Body of pancreas (tissue), 4 donors: ENCODE results near the gene RANBP1. TPM values are rescaled to one million over a fixed set of nuclear protein-coding genes. Genes with fewer than 3 reads are reported as not detected.

Source experiments
- ATAC-seq: fragments of 150-250 bp; one replicate; pipeline ENCODE4 v1.9.1; 2016
- DNase-seq, 4 donors: peaks; one replicate each; pipeline ENCODE4 v3.0.0-alpha.2; 2019
- H3K27ac ChIP-seq, 4 donors: fragments of 200-600 bp; sonication (generic); 1 replicate in 3 of 4; 2 replicates in 1 of 4; pipeline versions ENCODE4 v1.5.1 to v1.6.1; 2016 to 2019; ENCODE audit warnings: mild to moderate bottlenecking in 1 of 4, mixed read lengths in 1 of 4, moderate library complexity in 1 of 4
- H3K27me3 ChIP-seq, 2 donors: fragments of 200-600 bp; sonication (generic); one replicate each; pipeline ENCODE4 v1.6.0; 2016; ENCODE audit warnings: mild to moderate bottlenecking in 1 of 2
- H3K36me3 ChIP-seq, 2 donors: fragments of 200-600 bp; sonication (generic); replicated peaks in 1 of 2; 2 replicates each; pipeline ENCODE4 v1.5.1; 2016; ENCODE audit warnings: low read depth in 2 of 2; ENCODE audit not compliant: insufficient read depth in 1 of 2
- H3K4me1 ChIP-seq: fragments of 200-600 bp; sonication (generic); one replicate; pipeline ENCODE4 v1.6.0; 2016
- H3K4me3 ChIP-seq, 2 donors: fragments of 200-600 bp; sonication (generic); 1 replicate in 1 of 2; 2 replicates in 1 of 2; pipeline ENCODE4 v1.5.1; 2016 to 2019
- H3K9me3 ChIP-seq, 3 donors: fragments of 200-600 bp; sonication (generic); 1 replicate in 2 of 3; 2 replicates in 1 of 3; pipeline ENCODE4 v1.5.1; 2016
- POLR2A ChIP-seq, 3 donors: fragments of 450-650 bp; IDR thresholded peaks; one replicate each; pipeline ENCODE4 v1.6.1; 2016; ENCODE audit warnings: antibody characterized with exemption in 3 of 3, mild to moderate bottlenecking in 2 of 3
- WGBS, 2 donors: methylation state at CpG; one replicate each; pipeline ENCODE4 v1.1.5; 2017; 5-methylcytosine and 5-hydroxymethylcytosine counted together
- intact Hi-C: fragments of 100-400 bp; cut with DNase I; formaldehyde crosslinking; loops from one replicate; pipeline ENCODE4 v1.15.1; 2023
- total RNA-seq, 2 donors: library from RNA; depleted of rRNA; stranded (reverse); fragments of >200 nt; gene quantifications; one replicate each; pipeline ENCODE4 v1.1.0, GENCODE V29; 2016
- TF ChIP-seq, protein P1 (sequence below), 7 experiments: fragments of 450-650 bp in 4 of 7; fragments of 200-600 bp in 3 of 7; sonication (generic) in 3 of 7; IDR thresholded peaks; one replicate each; pipeline ENCODE4 v1.5.1; 2016 to 2019; ENCODE audit warnings: antibody characterized with exemption in 7 of 7

Gene RANBP1
- total RNA-seq, 2 donors from 2014 or later = 69.3 to 134 TPM

- DNase-seq (no peak), ATAC-seq (no peak)
- 90% methylated on average over 12 of the region's 12 CpGs for WGBS, 2 donors
Measured at GRCh38 chr22:20102203-20102780, 13.6 kb upstream of the RANBP1 start.

DNA sequence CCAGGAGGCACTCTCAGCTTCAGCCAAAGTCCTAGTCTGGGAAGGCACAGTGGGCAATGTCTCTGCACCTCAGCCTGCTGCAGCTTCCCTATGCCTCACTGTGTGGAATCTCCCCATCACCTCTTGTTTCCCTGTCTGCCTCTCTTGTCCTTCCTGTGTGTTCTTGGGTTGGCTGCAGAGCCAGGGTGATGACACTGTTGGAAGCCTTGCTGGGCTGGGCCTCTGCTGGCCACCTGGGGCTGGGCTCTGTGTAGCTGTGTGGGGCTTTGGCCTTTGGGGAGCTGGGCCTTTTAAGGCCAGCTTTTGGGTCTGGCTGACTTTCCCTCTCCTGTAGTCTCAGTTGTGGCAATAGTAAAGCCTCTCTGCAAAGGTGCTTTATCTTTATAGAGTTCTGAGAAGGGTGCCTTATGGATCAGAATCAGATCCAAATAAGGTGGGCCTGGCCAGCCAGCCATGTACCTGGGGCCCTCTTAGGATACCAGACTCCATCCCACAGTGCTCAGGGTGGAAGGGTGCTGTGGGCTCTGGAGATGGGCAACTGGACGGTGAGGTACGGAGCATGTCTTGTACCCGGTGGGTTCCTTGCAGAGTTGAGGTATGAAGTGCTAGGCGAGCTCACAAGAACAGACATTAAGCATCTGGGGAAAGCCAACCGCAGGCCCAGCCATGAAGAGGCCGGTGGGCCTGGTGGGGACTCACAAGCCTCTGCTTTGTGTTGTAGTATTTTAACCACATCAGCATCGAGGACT is 10.3 kb upstream of the RANBP1 start:
- Histone ChIP-seq H3K36me3 (peaks cover 0 to 36% of the 10 kb centered on the region in 2 donors), H3K27ac (no peak overlapping the region), H3K4me3 (no peak overlapping the region), H3K27me3 (no peaks in the 10 kb centered on the region), H3K4me1 (no peaks in the 10 kb centered on the region), H3K9me3 (no peaks in the 10 kb centered on the region)
- no peak for DNase-seq
- WGBS, 2 donors = 95% methylated on average over 7 of the region's 7 CpGs
- ATAC-seq = no peak
- TF ChIP-seq POLR2A (IDR thresholded peaks at IDR 0.05) = no peak
- TF ChIP-seq, protein P1, sequence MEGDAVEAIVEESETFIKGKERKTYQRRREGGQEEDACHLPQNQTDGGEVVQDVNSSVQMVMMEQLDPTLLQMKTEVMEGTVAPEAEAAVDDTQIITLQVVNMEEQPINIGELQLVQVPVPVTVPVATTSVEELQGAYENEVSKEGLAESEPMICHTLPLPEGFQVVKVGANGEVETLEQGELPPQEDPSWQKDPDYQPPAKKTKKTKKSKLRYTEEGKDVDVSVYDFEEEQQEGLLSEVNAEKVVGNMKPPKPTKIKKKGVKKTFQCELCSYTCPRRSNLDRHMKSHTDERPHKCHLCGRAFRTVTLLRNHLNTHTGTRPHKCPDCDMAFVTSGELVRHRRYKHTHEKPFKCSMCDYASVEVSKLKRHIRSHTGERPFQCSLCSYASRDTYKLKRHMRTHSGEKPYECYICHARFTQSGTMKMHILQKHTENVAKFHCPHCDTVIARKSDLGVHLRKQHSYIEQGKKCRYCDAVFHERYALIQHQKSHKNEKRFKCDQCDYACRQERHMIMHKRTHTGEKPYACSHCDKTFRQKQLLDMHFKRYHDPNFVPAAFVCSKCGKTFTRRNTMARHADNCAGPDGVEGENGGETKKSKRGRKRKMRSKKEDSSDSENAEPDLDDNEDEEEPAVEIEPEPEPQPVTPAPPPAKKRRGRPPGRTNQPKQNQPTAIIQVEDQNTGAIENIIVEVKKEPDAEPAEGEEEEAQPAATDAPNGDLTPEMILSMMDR (IDR thresholded peaks at IDR 0.05) = no peak
- intact Hi-C loops = no loop called here

More at GRCh38 chr22:20102203-20102780, 13.6 kb upstream of the RANBP1 start:
- TF ChIP-seq, protein P1 (IDR thresholded peaks at IDR 0.05) = no peak
- TF ChIP-seq POLR2A (IDR thresholded peaks at IDR 0.05) = no peak
- no peaks in the 10 kb centered on the region for H3K9me3 ChIP-seq
- H3K27me3 ChIP-seq = no peaks in the 10 kb centered on the region
- peaks cover 0 to 36% of the 10 kb centered on the region in 2 donors for H3K36me3 ChIP-seq
- no peak overlapping the region for H3K27ac ChIP-seq
- intact Hi-C loops = no loop called here
- H3K4me3 ChIP-seq = no peak overlapping the region
- H3K4me1 ChIP-seq = no peaks in the 10 kb centered on the region

DNA sequence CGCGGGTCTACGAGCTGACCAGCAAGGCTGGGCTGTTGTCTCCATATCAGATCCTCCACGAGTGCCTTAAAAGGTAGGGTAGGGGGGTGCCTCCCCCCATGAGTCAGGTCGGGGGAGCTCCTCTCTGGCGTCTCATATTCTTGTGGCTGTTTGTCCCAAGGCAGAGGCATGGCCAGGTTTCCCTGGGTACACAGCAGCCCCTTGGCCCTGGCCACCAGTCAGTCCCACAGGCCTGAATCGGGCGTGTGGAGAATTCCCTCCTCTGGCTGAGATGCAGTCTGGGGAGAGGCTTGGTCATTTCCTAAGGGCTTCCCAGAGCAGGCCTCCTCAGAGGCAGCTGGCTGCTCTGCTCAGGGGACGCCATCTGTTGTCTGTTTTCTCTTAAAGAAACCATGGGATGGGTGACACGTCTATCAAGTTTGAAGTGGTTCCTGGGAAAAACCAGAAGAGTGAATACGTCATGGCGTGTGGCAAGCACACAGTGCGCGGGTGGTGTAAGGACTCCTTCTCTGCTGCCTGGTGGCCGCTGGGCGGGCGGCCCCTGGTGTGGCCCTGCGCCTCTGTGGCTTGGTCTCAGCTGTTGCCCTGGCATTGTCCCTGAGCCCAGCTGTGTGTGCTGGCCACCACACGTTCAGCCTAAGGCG is 9.6 kb upstream of the RANBP1 start:
- intact Hi-C loops = no loop called here
- Histone ChIP-seq H3K4me1 (peaks cover 4% of the 10 kb centered on the region), H3K4me3 (no peak overlapping the region), H3K27ac (no peak overlapping the region), H3K9me3 (no peaks in the 10 kb centered on the region), H3K27me3 (no peaks in the 10 kb centered on the region), H3K36me3 (peaks cover 0 to 35% of the 10 kb centered on the region in 2 donors)
- DNase-seq (no peak), ATAC-seq (no peak)
- TF ChIP-seq POLR2A (IDR thresholded peaks at IDR 0.05) = no peak
- TF ChIP-seq, protein P1 (IDR thresholded peaks at IDR 0.05) = no peak
- 89 to 90% methylated on average over 16 to 20 of the region's 20 CpGs for WGBS, 2 donors

DNA sequence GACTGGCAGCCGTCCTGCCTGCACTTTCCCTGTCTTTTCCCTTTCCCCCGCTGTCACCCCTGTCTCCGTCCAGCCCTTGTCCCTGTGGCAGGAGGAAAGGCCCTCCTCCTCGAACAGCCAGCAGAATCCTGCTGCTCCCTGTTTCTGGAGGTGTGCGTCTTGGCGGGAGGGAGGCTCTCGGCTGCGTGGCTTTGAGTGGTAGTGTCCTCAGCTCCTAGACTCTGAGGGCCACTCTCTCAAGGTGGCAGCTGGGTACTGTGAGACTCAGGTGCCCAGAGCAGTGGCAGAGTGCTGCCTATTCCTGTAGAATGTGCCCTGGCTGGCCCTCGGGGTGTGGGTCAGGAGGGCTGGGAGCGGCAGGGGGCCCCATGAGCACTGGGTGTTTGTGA is 9.1 kb upstream of the RANBP1 start:
- intact Hi-C loops = no loop called here
- Histone ChIP-seq H3K9me3 (no peaks in the 10 kb centered on the region), H3K4me1 (peaks cover 7% of the 10 kb centered on the region), H3K36me3 (peaks cover 0 to 35% of the 10 kb centered on the region in 2 donors), H3K27ac (no peak overlapping the region), H3K4me3 (no peak overlapping the region), H3K27me3 (no peaks in the 10 kb centered on the region)
- DNase-seq (no peak), ATAC-seq (no peak)
- WGBS, 2 donors = 88 to 92% methylated on average over 5 to 9 of the region's 10 CpGs
- no peak for TF ChIP-seq POLR2A (IDR thresholded peaks at IDR 0.05)
- TF ChIP-seq, protein P1 (IDR thresholded peaks at IDR 0.05) = no peak
